Measurements from ENCODE around the gene SRA1.

- no peak for TF ChIP-seq CTCF (IDR thresholded peaks at IDR 0.05)
- no peak for TF ChIP-seq POLR2A (IDR thresholded peaks at IDR 0.05)
Observed at GRCh38 chr5:140607031-140607430, 49.8 kb upstream of the SRA1 start.
